GM21723 (cell line): ENCODE data around the gene FAM217A.

ENCODE experiments used
- ATAC-seq: cut with Tn5 transposase; IDR thresholded peaks from one replicate; pipeline ENCODE4 v1.9.1; 2021; ENCODE audit warnings: mild to moderate bottlenecking, moderate library complexity; ENCODE audit not compliant: unreplicated experiment

Gene FAM217A

GRCh38 chr6:4088704-4089103 lies 9.8 kb upstream of the FAM217A start:
- no peak for ATAC-seq

GRCh38 chr6:4085332-4085700 lies 6.4 kb upstream of the FAM217A start:
- ATAC-seq: no peak

GRCh38 chr6:4084444-4085331 lies 5.8 kb upstream of the FAM217A start:
- ATAC-seq: no peak

GRCh38 chr6:4074478-4075235 lies 4.3 kb downstream of the FAM217A start:
- no peak for ATAC-seq

GRCh38 chr6:4071330-4071729 lies 7.6 kb downstream of the FAM217A start:
- no peak for ATAC-seq

GRCh38 chr6:4069199-4069598 lies 9.7 kb downstream of the FAM217A start:
- ATAC-seq: no peak

- ATAC-seq: no peak
Measured at GRCh38 chr6:4067673-4068072, 11.3 kb downstream of the FAM217A start.

GRCh38 chr6:4066029-4066755 lies 12.7 kb downstream of the FAM217A start:
- no peak for ATAC-seq

- no peak for ATAC-seq
Measured at GRCh38 chr6:4059115-4059777, 19.7 kb downstream of the FAM217A start.

GRCh38 chr6:4057036-4057435 lies 21.9 kb downstream of the FAM217A start:
- ATAC-seq: no peak

- no peak for ATAC-seq
Measured at GRCh38 chr6:4055420-4056041, 23.4 kb downstream of the FAM217A start.

GRCh38 chr6:4049246-4049645 lies 29.7 kb downstream of the FAM217A start:
- ATAC-seq: no peak

- no peak for ATAC-seq
Measured at GRCh38 chr6:4041480-4041879, 37.5 kb downstream of the FAM217A start.

- no peak for ATAC-seq
Measured at GRCh38 chr6:4039348-4039747, 39.6 kb downstream of the FAM217A start.

GRCh38 chr6:4036581-4036980 lies 42.4 kb downstream of the FAM217A start:
- no peak for ATAC-seq

GRCh38 chr6:4032475-4032874 lies 46.5 kb downstream of the FAM217A start:
- no peak for ATAC-seq

- no peak for ATAC-seq
Measured at GRCh38 chr6:4031442-4031841, 47.5 kb downstream of the FAM217A start.

- no peak for ATAC-seq
Measured at GRCh38 chr6:4030669-4031068, 48.3 kb downstream of the FAM217A start.

- ATAC-seq: no peak
Measured at GRCh38 chr6:4029687-4030086, 49.2 kb downstream of the FAM217A start.

- no peak for ATAC-seq
Measured at GRCh38 chr6:4028051-4028450, 50.9 kb downstream of the FAM217A start.

- no peak for ATAC-seq
Measured at GRCh38 chr6:4025681-4026080, 53.3 kb downstream of the FAM217A start.
